ENCODE results near the gene SERTAD3. TPM values are rescaled to one million over a fixed set of nuclear protein-coding genes. Genes with fewer than 3 reads are reported as not detected.

Gene SERTAD3
- polyA plus RNA-seq, 1 of the 3 experiments (the other 2 are of a cell fraction) = 11.3 TPM

GRCh38 chr19:40396886-40397567 is 47.1 kb downstream of the SERTAD3 start:
- H3K27ac ChIP-seq (ENCODE audit: low read depth in 2 of 2, low read length in 1 of 2) = no peak overlapping the region
- H2AFZ ChIP-seq (ENCODE audit: low read depth) = no peak overlapping the region
- H3F3A ChIP-seq (replicated peaks; ENCODE audit: insufficient read depth) = no peaks in the 10 kb centered on the region
- WGBS (ENCODE audit: low lambda C conversion rate) = 63% methylated on average over 12 of the region's 20 CpGs
- no peaks in the 10 kb centered on the region for H3K36me3 ChIP-seq (replicated peaks in 1 of 2; ENCODE audit: control insufficient read depth in 1 of 2, insufficient read depth in 2 of 2, low read length in 1 of 2)
- no peak for TF ChIP-seq FOXJ3 (CRISPR knock-in tag; IDR thresholded peaks at IDR 0.05)
- TF ChIP-seq EZH2phosphoT487 (IDR thresholded peaks at IDR 0.05; ENCODE audit: borderline replicate concordance, low read depth) = no peak
- TF ChIP-seq POLR2AphosphoS5 (IDR thresholded peaks at IDR 0.05; ENCODE audit: low read depth, low read length) = no peak
- TF ChIP-seq MXI1 (IDR thresholded peaks at IDR 0.05; ENCODE audit: low read depth, low read length) = no peak
- TF ChIP-seq CHD2 (IDR thresholded peaks at IDR 0.05; ENCODE audit: low read length, partially characterized antibody) = no peak
- no peak for TF ChIP-seq GABPA (IDR thresholded peaks at IDR 0.05; ENCODE audit: low read depth)
- TF ChIP-seq, protein P1, sequence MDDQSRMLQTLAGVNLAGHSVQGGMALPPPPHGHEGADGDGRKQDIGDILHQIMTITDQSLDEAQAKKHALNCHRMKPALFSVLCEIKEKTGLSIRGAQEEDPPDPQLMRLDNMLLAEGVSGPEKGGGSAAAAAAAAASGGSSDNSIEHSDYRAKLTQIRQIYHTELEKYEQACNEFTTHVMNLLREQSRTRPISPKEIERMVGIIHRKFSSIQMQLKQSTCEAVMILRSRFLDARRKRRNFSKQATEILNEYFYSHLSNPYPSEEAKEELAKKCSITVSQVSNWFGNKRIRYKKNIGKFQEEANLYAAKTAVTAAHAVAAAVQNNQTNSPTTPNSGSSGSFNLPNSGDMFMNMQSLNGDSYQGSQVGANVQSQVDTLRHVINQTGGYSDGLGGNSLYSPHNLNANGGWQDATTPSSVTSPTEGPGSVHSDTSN (IDR thresholded peaks at IDR 0.05) = no peak
- TF ChIP-seq RFX5 (IDR thresholded peaks at IDR 0.05; ENCODE audit: low read length) = no peak
- TF ChIP-seq TCF12 (IDR thresholded peaks at IDR 0.05) = no peak
- no peak for TF ChIP-seq RXRA (IDR thresholded peaks at IDR 0.05; ENCODE audit: borderline replicate concordance, low read depth)
- no peak for TF ChIP-seq RAD21 (IDR thresholded peaks at IDR 0.05; ENCODE audit: low read length)
- no peak for TF ChIP-seq NRF1 (IDR thresholded peaks at IDR 0.05; ENCODE audit: low read depth, low read length)
- TF ChIP-seq FOSL2 (IDR thresholded peaks at IDR 0.05; ENCODE audit: borderline replicate concordance, low read depth) = no peak
- TF ChIP-seq EP300 (IDR thresholded peaks at IDR 0.05; ENCODE audit: borderline replicate concordance in 1 of 2, low read depth in 1 of 2, low read length in 1 of 2) = no peak
- TF ChIP-seq, protein P2, sequence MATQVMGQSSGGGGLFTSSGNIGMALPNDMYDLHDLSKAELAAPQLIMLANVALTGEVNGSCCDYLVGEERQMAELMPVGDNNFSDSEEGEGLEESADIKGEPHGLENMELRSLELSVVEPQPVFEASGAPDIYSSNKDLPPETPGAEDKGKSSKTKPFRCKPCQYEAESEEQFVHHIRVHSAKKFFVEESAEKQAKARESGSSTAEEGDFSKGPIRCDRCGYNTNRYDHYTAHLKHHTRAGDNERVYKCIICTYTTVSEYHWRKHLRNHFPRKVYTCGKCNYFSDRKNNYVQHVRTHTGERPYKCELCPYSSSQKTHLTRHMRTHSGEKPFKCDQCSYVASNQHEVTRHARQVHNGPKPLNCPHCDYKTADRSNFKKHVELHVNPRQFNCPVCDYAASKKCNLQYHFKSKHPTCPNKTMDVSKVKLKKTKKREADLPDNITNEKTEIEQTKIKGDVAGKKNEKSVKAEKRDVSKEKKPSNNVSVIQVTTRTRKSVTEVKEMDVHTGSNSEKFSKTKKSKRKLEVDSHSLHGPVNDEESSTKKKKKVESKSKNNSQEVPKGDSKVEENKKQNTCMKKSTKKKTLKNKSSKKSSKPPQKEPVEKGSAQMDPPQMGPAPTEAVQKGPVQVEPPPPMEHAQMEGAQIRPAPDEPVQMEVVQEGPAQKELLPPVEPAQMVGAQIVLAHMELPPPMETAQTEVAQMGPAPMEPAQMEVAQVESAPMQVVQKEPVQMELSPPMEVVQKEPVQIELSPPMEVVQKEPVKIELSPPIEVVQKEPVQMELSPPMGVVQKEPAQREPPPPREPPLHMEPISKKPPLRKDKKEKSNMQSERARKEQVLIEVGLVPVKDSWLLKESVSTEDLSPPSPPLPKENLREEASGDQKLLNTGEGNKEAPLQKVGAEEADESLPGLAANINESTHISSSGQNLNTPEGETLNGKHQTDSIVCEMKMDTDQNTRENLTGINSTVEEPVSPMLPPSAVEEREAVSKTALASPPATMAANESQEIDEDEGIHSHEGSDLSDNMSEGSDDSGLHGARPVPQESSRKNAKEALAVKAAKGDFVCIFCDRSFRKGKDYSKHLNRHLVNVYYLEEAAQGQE (IDR thresholded peaks at IDR 0.05; ENCODE audit: low read depth, low read length) = no peak
- TF ChIP-seq JUND (IDR thresholded peaks at IDR 0.05) = no peak
- H3K4me2 ChIP-seq = no peak overlapping the region
- DNase-seq = no peak
- H3K4me1 ChIP-seq (ENCODE audit: control insufficient read depth in 1 of 2, insufficient read depth in 2 of 2, low read depth in 1 of 2, low read length in 1 of 2) = no peaks in the 10 kb centered on the region; a peak in 1 of 4 replicates
- no peaks in the 10 kb centered on the region for H4K20me1 ChIP-seq (ENCODE audit: insufficient read depth)
- no peak overlapping the region for H3K4me3 ChIP-seq (ENCODE audit: low read depth in 2 of 2, low read length in 1 of 2)
- ChIA-PET POLR2A (no interaction called here), CTCF (interaction anchor here (1.3 to 2.4 kb wide), 2 partner anchors 24 to 92 kb away, joined by 3 to 6 read pairs; no protein-coding TSS in a partner anchor)
- no peak overlapping the region for H3K9ac ChIP-seq
- no peaks in the 10 kb centered on the region for H3K9me3 ChIP-seq
- H3K79me2 ChIP-seq (ENCODE audit: insufficient read depth) = no peaks in the 10 kb centered on the region
- H3K9me2 ChIP-seq = no peaks in the 10 kb centered on the region
- no peaks in the 10 kb centered on the region for H3K27me3 ChIP-seq (ENCODE audit: insufficient read depth)

Measured in SK-N-SH (cell line).